HEK293 (cell line): Measurements from ENCODE around the gene SH2B3.

Source experiments
- CTCF ChIA-PET: fragments of 350-600 bp; formaldehyde crosslinking; extraction: SDS; loops from one replicate; lab custom pipeline; 2021; ENCODE audit warnings: antibody characterized with exemption; lab: Yijun Ruan, JAX
- POLR2A ChIA-PET: fragments of 300-600 bp; formaldehyde crosslinking; extraction: SDS; loops from one replicate; lab custom pipeline; 2020; ENCODE audit warnings: antibody characterized with exemption, inconsistent platforms; lab: Yijun Ruan, JAX
- H3K27ac ChIP-seq: fragments of 200-500 bp; sonication (Bioruptor generic); 2 replicates; pipeline ENCODE4 v1.5.1; 2014; ENCODE audit warnings: low read depth, low read length, control low read depth, inconsistent platforms; ENCODE audit errors: extremely low read depth
- H3K36me3 ChIP-seq, 2 experiments: fragments of 200-500 bp in 1 of 2; sonication (Bioruptor generic) in 1 of 2; 1 replicate in 1 of 2; 2 replicates in 1 of 2; pipeline ENCODE4 v1.5.1; 2014 to 2017; ENCODE audit warnings: inconsistent platforms in 2 of 2, low read length in 2 of 2; ENCODE audit not compliant: control insufficient read depth in 2 of 2, insufficient read depth in 1 of 2
- H3K4me1 ChIP-seq: fragments of 200-500 bp; sonication (Bioruptor generic); 2 replicates; pipeline ENCODE4 v1.5.1; 2014; ENCODE audit warnings: mild to moderate bottlenecking, low read length, inconsistent platforms; ENCODE audit not compliant: control insufficient read depth, insufficient read depth
- H3K4me3 ChIP-seq: 2 replicates; pipeline ENCODE4 v1.5.1; 2011; ENCODE audit warnings: low read depth, mild to moderate bottlenecking, control low read depth, low read length, moderate library complexity
- H3K9me3 ChIP-seq: fragments of 200-500 bp; sonication (Bioruptor generic); 2 replicates; pipeline ENCODE4 v1.5.1; 2014; ENCODE audit warnings: low read depth, low read length, inconsistent platforms; ENCODE audit not compliant: control insufficient read depth, insufficient read depth
- BCL11B ChIP-seq: fragments of 450-650 bp; formaldehyde crosslinking; IDR thresholded peaks from 2 replicates; pipeline ENCODE4 v1.5.1; 2016; ENCODE audit warnings: low read depth, missing biosample characterization, missing genetic modification characterization
- GLIS1 ChIP-seq: fragments of 450-650 bp; formaldehyde crosslinking; IDR thresholded peaks from 2 replicates; pipeline ENCODE4 v1.5.1; 2016; ENCODE audit warnings: missing biosample characterization, missing genetic modification characterization
- GLIS2 ChIP-seq: fragments of 450-650 bp; formaldehyde crosslinking; IDR thresholded peaks from 2 replicates; pipeline ENCODE4 v1.5.1; 2016; ENCODE audit warnings: missing biosample characterization, missing genetic modification characterization
- KLF17 ChIP-seq: fragments of 450-650 bp; formaldehyde crosslinking; IDR thresholded peaks from 2 replicates; pipeline ENCODE4 v1.5.1; 2016; ENCODE audit warnings: missing biosample characterization, missing genetic modification characterization
- OVOL3 ChIP-seq: fragments of 450-650 bp; formaldehyde crosslinking; IDR thresholded peaks from 2 replicates; pipeline ENCODE4 v1.5.1; 2016; ENCODE audit warnings: missing biosample characterization, missing genetic modification characterization
- PRDM10 ChIP-seq: fragments of 450-650 bp; formaldehyde crosslinking; IDR thresholded peaks from 2 replicates; pipeline ENCODE4 v1.5.1; 2016; ENCODE audit warnings: missing biosample characterization, missing genetic modification characterization
- PRDM6 ChIP-seq: fragments of 450-650 bp; formaldehyde crosslinking; IDR thresholded peaks from 2 replicates; pipeline ENCODE4 v1.5.1; 2017; ENCODE audit warnings: missing biosample characterization, missing genetic modification characterization
- RBAK ChIP-seq: fragments of 450-650 bp; formaldehyde crosslinking; IDR thresholded peaks from 2 replicates; pipeline ENCODE4 v1.5.1; 2016; ENCODE audit warnings: missing biosample characterization, missing genetic modification characterization
- SETDB1 ChIP-seq: IDR thresholded peaks from one replicate; pipeline ENCODE4 v1.6.1; 2017; ENCODE audit warnings: mild to moderate bottlenecking, low read length, moderate library complexity, mixed read lengths; ENCODE audit not compliant: insufficient read length
- TCF7L2 ChIP-seq: IDR thresholded peaks from 2 replicates; pipeline ENCODE4 v1.6.1; 2011; ENCODE audit warnings: low read depth, mild to moderate bottlenecking, inconsistent platforms, low read length, moderate library complexity, borderline replicate concordance
- WT1 ChIP-seq: fragments of 450-650 bp; formaldehyde crosslinking; IDR thresholded peaks from 2 replicates; pipeline ENCODE4 v1.5.1; 2016; ENCODE audit warnings: missing biosample characterization, missing genetic modification characterization
- ZBTB17 ChIP-seq: fragments of 450-650 bp; formaldehyde crosslinking; IDR thresholded peaks from 2 replicates; pipeline ENCODE4 v1.5.1; 2016; ENCODE audit warnings: missing biosample characterization, missing genetic modification characterization
- ZBTB49 ChIP-seq: fragments of 450-650 bp; formaldehyde crosslinking; IDR thresholded peaks from 2 replicates; pipeline ENCODE4 v1.5.1; 2016; ENCODE audit warnings: missing biosample characterization, missing genetic modification characterization, low read depth
- ZFHX2 ChIP-seq: fragments of 450-650 bp; formaldehyde crosslinking; conservative IDR thresholded peaks from 2 replicates; pipeline ENCODE4 v1.5.1; 2016; ENCODE audit warnings: missing biosample characterization, missing genetic modification characterization
- ZNF112 ChIP-seq: fragments of 450-650 bp; formaldehyde crosslinking; IDR thresholded peaks from 2 replicates; pipeline ENCODE4 v1.5.0; 2017; ENCODE audit warnings: missing biosample characterization, missing genetic modification characterization
- ZNF148 ChIP-seq: fragments of 450-650 bp; formaldehyde crosslinking; IDR thresholded peaks from 2 replicates; pipeline ENCODE4 v1.5.0; 2017; ENCODE audit warnings: missing biosample characterization, missing genetic modification characterization, borderline replicate concordance
- ZNF169 ChIP-seq: fragments of 450-650 bp; formaldehyde crosslinking; IDR thresholded peaks from 2 replicates; pipeline ENCODE4 v1.5.1; 2016; ENCODE audit warnings: missing biosample characterization, missing genetic modification characterization
- ZNF202 ChIP-seq: fragments of 450-650 bp; formaldehyde crosslinking; IDR thresholded peaks from 2 replicates; pipeline ENCODE4 v1.5.1; 2016; ENCODE audit warnings: missing biosample characterization, missing genetic modification characterization, borderline replicate concordance
- ZNF221 ChIP-seq: fragments of 450-650 bp; formaldehyde crosslinking; IDR thresholded peaks from 2 replicates; pipeline ENCODE4 v1.5.1; 2017; ENCODE audit warnings: missing biosample characterization, missing genetic modification characterization, borderline replicate concordance
- ZNF239 ChIP-seq: fragments of 450-650 bp; formaldehyde crosslinking; IDR thresholded peaks from 2 replicates; pipeline ENCODE4 v1.5.1; 2016; ENCODE audit warnings: missing biosample characterization, missing genetic modification characterization
- ZNF311 ChIP-seq: fragments of 450-650 bp; formaldehyde crosslinking; IDR thresholded peaks from 2 replicates; pipeline ENCODE4 v1.5.1; 2017; ENCODE audit warnings: missing biosample characterization, missing genetic modification characterization, borderline replicate concordance
- ZNF404 ChIP-seq: fragments of 450-650 bp; formaldehyde crosslinking; IDR thresholded peaks from 2 replicates; pipeline ENCODE4 v1.5.1; 2017; ENCODE audit warnings: missing biosample characterization, missing genetic modification characterization
- ZNF501 ChIP-seq: fragments of 450-650 bp; formaldehyde crosslinking; IDR thresholded peaks from 2 replicates; pipeline ENCODE4 v1.5.1; 2016; ENCODE audit warnings: missing biosample characterization, missing genetic modification characterization
- ZNF544 ChIP-seq: fragments of 450-650 bp; formaldehyde crosslinking; IDR thresholded peaks from 2 replicates; pipeline ENCODE4 v1.5.0; 2017; ENCODE audit warnings: missing biosample characterization, missing genetic modification characterization
- ZNF548 ChIP-seq: fragments of 450-650 bp; formaldehyde crosslinking; IDR thresholded peaks from 2 replicates; pipeline ENCODE4 v1.5.1; 2016; ENCODE audit warnings: missing biosample characterization, missing genetic modification characterization
- ZNF777 ChIP-seq: fragments of 450-650 bp; formaldehyde crosslinking; IDR thresholded peaks from 2 replicates; pipeline ENCODE4 v1.5.1; 2017; ENCODE audit warnings: missing biosample characterization, missing genetic modification characterization, borderline replicate concordance
- ZNF843 ChIP-seq: fragments of 450-650 bp; formaldehyde crosslinking; IDR thresholded peaks from 2 replicates; pipeline ENCODE4 v1.5.1; 2016; ENCODE audit warnings: missing biosample characterization, missing genetic modification characterization

SH2B3 gene

GRCh38 chr12:111438481-111438880 lies 32.8 kb downstream of the SH2B3 start (continued):
- TF ChIP-seq TCF7L2: no peak
- TF ChIP-seq ZNF221 (tag by site-specific recombination): no peak
- no peak for TF ChIP-seq ZNF843 (tag by site-specific recombination)
- TF ChIP-seq ZNF311 (tag by site-specific recombination): no peak
- TF ChIP-seq SETDB1: no peak
- no peak for TF ChIP-seq ZNF239 (tag by site-specific recombination)
- no peak for TF ChIP-seq ZNF777 (tag by site-specific recombination)
- TF ChIP-seq GLIS2 (tag by site-specific recombination): peak; percentile 45
- no peak for TF ChIP-seq ZFHX2 (tag by site-specific recombination)
- TF ChIP-seq ZNF202 (tag by site-specific recombination): no peak
- TF ChIP-seq BCL11B (tag by site-specific recombination): no peak
- no peak for TF ChIP-seq ZNF404 (tag by site-specific recombination)
- no peak for TF ChIP-seq ZNF501 (tag by site-specific recombination)
- no peak for TF ChIP-seq KLF17 (tag by site-specific recombination)
- TF ChIP-seq ZBTB17 (tag by site-specific recombination): 0 out of 2 replicates have a peak, but pooled peaks have one; percentile 5
- TF ChIP-seq OVOL3 (tag by site-specific recombination): no peak
- no peak for TF ChIP-seq ZNF148 (tag by site-specific recombination)
- no peak for TF ChIP-seq RBAK (tag by site-specific recombination)

GRCh38 chr12:111439657-111440151 lies 34.0 kb downstream of the SH2B3 start:
- H3K4me3 ChIP-seq: no peak overlapping the region
- peaks cover 0 to 32% of the 10 kb centered on the region in 2 experiments; a peak in 2 of 3 replicates for H3K36me3 ChIP-seq
- peaks cover 6% of the 10 kb centered on the region; the same call in 1 of the 2 replicates for H3K4me1 ChIP-seq
- H3K27ac ChIP-seq: no peak overlapping the region
- H3K9me3 ChIP-seq: no peaks in the 10 kb centered on the region
- ChIA-PET POLR2A (interaction anchor here (0.7 kb wide), 1 partner anchor 30 kb away, joined by 3 read pairs; no protein-coding TSS in a partner anchor), CTCF (interaction anchor here (0.9 to 4.4 kb wide), 3 partner anchors 10 to 43 kb away, joined by 3 to 27 read pairs (median 4); no protein-coding TSS in a partner anchor)
- TF ChIP-seq ZBTB49 (tag by site-specific recombination): no peak
- 0 out of 2 replicates have a peak, but pooled peaks have one; percentile 21 for TF ChIP-seq PRDM10 (tag by site-specific recombination)
- no peak for TF ChIP-seq ZNF169 (tag by site-specific recombination)
- TF ChIP-seq ZNF544 (tag by site-specific recombination): no peak
- 0 out of 2 replicates have a peak, but pooled peaks have one; percentile 22 for TF ChIP-seq GLIS1 (tag by site-specific recombination)
- TF ChIP-seq OVOL3 (tag by site-specific recombination): no peak
- no peak for TF ChIP-seq PRDM6
- TF ChIP-seq ZNF548 (tag by site-specific recombination): no peak
- no peak for TF ChIP-seq WT1 (tag by site-specific recombination)
- TF ChIP-seq ZNF112 (tag by site-specific recombination): no peak
